Erythroblast (primary cell): Measurements from ENCODE around the gene NBEA.
"Not testable (repeated sequence)": the region's sequence is repeated elsewhere in the genome, so short reads cannot be mapped to it uniquely, and the experiment has no call there.

Experiments used
- DNase-seq, 2 experiments: peaks; one replicate each; lab custom pipeline; 2025; lab: John Stamatoyannopoulos, UW
- GATA1 ChIP-seq: IDR thresholded peaks from 2 replicates; pipeline ENCODE4 v1.6.1; 2011; ENCODE audit warnings: low read depth, mild to moderate bottlenecking, control low read depth, low read length, moderate library complexity
- POLR2A ChIP-seq: IDR thresholded peaks from 2 replicates; pipeline ENCODE4 v1.6.1; 2011; ENCODE audit warnings: mild to moderate bottlenecking, low read length

NBEA gene

GRCh38 chr13:34971473-34971872 lies 29.4 kb downstream of the NBEA start:
- DNase-seq, result no peak
- TF ChIP-seq GATA1, result no peak
- TF ChIP-seq POLR2A, result no peak

GRCh38 chr13:34985199-34985598 lies 43.1 kb downstream of the NBEA start:
- not testable (repeated sequence) for DNase-seq

- no peak for DNase-seq
- TF ChIP-seq POLR2A, result no peak
- TF ChIP-seq GATA1, result no peak
These were observed 46.3 kb downstream of the NBEA start for GRCh38 chr13:34988330-34988791.

- TF ChIP-seq POLR2A (no peak), GATA1 (no peak)
- no peak for DNase-seq
These were observed 48.5 kb downstream of the NBEA start for GRCh38 chr13:34990399-34991214.

- TF ChIP-seq GATA1, result no peak
- no peak for DNase-seq
These were observed 51.4 kb downstream of the NBEA start for GRCh38 chr13:34993470-34993869.

GRCh38 chr13:35003734-35004133 lies 61.7 kb downstream of the NBEA start:
- not testable (repeated sequence) for DNase-seq

- no peak for TF ChIP-seq POLR2A
- no peak for TF ChIP-seq GATA1
- DNase-seq, result no peak
These were observed 63.0 kb downstream of the NBEA start for GRCh38 chr13:35005051-35005450.

- DNase-seq, result no peak
- no peak for TF ChIP-seq GATA1
- TF ChIP-seq POLR2A, result no peak
These were observed 72.6 kb downstream of the NBEA start for GRCh38 chr13:35014606-35015213.

GRCh38 chr13:35016362-35017112 lies 74.5 kb downstream of the NBEA start:
- TF ChIP-seq GATA1, result no peak
- no peak for TF ChIP-seq POLR2A
- no peak for DNase-seq

- TF ChIP-seq GATA1, result no peak
- TF ChIP-seq POLR2A, result no peak
- no peak for DNase-seq
These were observed 83.2 kb downstream of the NBEA start for GRCh38 chr13:35025314-35025713.

GRCh38 chr13:35028338-35028867 lies 86.3 kb downstream of the NBEA start:
- TF ChIP-seq GATA1 (no peak), POLR2A (no peak)
- no peak for DNase-seq

- TF ChIP-seq GATA1, result no peak
- TF ChIP-seq POLR2A, result no peak
- no peak for DNase-seq
These were observed 96.9 kb downstream of the NBEA start for GRCh38 chr13:35039012-35039411.

GRCh38 chr13:35046587-35046986 lies 104.5 kb downstream of the NBEA start:
- DNase-seq, result no peak
- TF ChIP-seq GATA1, result no peak
- no peak for TF ChIP-seq POLR2A

GRCh38 chr13:35055705-35056104 lies 113.6 kb downstream of the NBEA start:
- no peak for DNase-seq
- TF ChIP-seq POLR2A (no peak), GATA1 (no peak)

GRCh38 chr13:35057858-35058257 lies 115.8 kb downstream of the NBEA start:
- TF ChIP-seq GATA1, result no peak
- no peak for TF ChIP-seq POLR2A

GRCh38 chr13:35058585-35058984 lies 116.5 kb downstream of the NBEA start:
- DNase-seq, result not testable (repeated sequence)

More at GRCh38 chr13:35057858-35058257, 115.8 kb downstream of the NBEA start:
- DNase-seq, result no peak
